Kidney tubule cell (primary cell): ENCODE measurements around the gene IRF2BP2.
"Not testable (repeated sequence)": the region's sequence is repeated elsewhere in the genome, so short reads cannot be mapped to it uniquely, and the experiment has no call there.

ENCODE experiments used
- DNase-seq: peaks from one replicate; pipeline ENCODE4 v3.0.0-alpha.2; 2018; ENCODE audit warnings: low spot score

The IRF2BP2 gene

GRCh38 chr1:234601301-234602017 lies 8.5 kb downstream of the IRF2BP2 start:
- DNase-seq = peak; percentile 35

- DNase-seq = peak; percentile 31
These were observed 9.3 kb downstream of the IRF2BP2 start for GRCh38 chr1:234600418-234601281.

- peak; percentile 83 for DNase-seq
These were observed 10.2 kb downstream of the IRF2BP2 start for GRCh38 chr1:234599617-234600417.

DNA sequence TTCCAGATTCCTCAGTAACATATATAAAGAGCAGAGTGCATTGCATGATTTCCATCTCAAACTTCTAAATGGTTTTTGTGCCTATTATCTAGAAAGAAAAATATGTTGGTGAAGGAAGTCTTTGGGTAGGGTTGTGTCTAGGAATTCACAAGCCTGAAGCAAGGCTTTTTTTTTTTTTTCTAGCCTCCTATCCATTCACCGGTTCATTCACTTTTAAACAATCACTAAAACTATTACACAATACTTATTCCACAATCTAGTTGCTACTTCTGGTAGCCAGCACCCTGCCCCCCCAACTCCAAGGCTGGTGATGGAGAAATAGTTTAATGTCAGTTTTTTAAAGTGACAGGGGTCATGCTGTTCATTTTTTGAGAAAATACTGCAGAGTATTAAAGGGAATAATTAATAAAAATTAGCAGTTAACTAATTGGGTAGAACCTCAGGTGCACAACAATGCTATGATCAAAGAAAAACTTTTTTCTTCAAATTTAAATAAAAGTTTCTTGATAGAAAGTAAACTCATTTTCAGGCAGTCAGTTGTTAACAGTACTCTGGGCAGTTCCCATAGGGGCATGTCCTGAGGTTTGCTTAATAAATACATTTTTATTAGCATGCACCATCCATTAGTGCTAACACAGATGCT lies 10.9 kb downstream of the IRF2BP2 start:
- DNase-seq = peak; percentile 16

- DNase-seq = peak; percentile 47
These were observed 12.1 kb downstream of the IRF2BP2 start for GRCh38 chr1:234597894-234598293.

DNA sequence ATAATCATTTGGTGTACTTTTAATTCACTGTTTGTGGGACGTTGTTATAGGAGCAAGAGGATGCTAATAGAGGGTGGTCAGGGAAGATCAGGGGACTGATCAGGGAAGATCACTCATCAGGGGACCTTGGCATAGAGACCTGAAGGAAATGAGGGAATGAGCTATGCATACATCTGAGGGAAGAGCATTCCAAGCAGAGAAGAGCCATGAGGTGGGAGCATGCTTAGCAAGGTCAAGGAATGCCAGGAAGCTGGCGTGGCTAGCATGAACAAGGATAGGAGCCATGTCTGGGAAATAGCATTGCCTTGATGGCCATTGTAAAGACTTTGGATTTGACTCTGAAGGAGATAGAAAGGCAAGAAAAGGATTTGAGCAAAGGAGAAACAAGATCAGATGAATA lies 14.1 kb downstream of the IRF2BP2 start:
- DNase-seq = no peak

DNA sequence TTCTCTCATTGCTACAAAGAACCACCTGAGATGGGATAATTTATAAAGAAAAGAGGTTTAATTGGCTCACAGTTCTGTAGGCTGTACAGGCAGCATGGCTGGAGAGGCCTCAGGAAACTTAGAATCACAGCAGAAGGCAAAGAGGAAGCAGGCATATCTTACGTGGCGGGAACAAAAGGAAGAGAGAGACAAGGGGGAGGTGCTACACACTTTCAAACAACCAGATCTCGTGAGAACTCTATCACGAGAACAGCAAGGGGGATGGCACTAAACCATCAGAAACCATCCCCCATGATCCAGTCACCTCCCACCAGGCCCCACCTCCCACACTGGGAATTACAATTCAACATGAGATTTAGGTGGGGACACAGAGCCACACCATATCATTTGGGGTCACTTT lies 15.4 kb downstream of the IRF2BP2 start:
- DNase-seq = not testable (repeated sequence)

DNA sequence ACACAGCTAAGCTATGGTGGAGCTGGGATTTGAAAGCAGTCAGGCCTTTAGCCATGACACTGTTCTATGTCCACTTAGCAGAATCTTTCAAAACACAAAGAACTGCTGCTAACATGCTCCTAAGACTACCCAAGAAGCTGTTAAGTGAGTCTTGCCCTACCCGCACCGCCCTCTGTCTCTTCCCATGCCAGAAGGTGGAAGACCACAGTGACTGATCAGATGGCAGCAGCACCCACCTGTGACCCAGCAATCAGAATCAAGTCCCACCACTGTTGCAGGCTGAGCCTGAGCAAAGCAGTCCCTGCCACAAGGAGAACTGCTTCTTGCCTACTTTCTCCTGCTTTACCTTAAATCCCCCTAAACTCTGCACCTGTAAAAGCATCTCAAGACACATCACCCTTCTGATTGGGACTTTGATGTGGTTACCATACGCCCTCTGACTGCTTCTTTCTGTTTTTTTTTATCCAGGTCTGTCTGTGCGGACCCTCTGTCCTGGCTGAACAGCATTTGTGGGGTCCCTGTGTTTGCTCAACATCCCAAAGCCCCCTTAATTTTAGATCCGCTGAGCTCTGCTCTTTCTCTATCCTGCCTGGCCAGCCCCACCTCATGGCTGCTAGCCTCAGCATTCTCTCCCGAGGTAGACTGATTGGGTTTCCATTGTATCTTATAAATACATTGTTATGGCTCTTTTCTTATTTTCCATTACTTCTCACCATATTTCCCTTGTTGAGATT lies 16.0 kb downstream of the IRF2BP2 start:
- no peak for DNase-seq

DNA sequence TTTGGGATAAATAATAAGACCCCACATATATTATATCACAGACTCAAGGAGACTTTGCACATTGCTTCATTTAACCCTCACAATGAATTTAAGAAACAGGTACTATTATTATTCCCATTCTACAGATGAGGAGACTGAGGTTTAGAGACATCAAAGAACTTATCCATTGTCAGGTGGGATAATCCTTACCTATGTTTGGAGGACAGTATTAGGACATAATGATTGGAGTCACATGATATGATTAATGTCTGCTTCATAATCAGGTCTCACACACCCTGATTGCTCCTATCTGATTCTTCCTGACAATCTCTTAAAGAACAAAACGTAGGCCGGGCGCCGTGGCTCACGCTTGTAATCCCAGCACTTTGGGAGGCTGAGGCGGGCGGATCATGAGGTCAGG lies 16.9 kb downstream of the IRF2BP2 start:
- DNase-seq = no peak

- DNase-seq = no peak
These were observed 17.7 kb downstream of the IRF2BP2 start for GRCh38 chr1:234592240-234592639.

GRCh38 chr1:234591131-234591530 lies 18.8 kb downstream of the IRF2BP2 start:
- DNase-seq = no peak

DNA sequence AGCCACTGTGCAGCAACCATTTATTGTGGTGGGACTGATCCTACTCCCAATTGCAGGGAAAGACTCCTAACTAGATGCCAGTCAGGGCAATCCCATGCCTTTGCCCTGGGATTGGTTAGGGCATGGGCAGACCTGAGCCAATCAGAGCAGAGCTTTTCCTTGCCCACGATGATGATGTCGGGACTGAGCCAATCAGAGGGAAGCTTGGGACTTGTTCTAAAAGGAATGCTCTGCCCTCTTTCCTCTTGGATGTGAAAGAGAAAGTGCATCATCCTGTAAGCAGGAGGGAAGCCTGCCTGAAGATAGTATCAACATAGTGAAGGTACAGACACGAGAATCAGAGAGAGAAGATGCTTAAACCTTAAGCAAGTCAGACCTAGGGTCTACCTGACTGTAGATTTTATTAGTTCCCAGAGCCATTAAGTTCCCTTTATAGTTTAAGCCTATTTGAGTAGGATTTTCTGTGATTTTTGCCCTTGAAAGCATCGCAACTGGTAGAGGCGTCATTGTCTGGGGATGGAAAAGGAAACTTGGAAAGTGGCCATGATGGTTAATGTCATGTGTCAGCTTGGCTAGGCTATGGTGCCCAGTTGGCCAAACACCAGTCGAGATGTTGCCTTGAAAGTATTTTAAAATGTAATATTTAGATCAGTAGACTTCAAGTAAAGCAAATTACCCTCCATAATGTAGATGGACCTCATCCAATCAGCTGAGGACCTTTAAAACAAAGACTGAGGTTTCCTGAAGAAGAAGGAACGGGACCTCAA lies 19.9 kb downstream of the IRF2BP2 start:
- DNase-seq = peak; percentile 36

DNA sequence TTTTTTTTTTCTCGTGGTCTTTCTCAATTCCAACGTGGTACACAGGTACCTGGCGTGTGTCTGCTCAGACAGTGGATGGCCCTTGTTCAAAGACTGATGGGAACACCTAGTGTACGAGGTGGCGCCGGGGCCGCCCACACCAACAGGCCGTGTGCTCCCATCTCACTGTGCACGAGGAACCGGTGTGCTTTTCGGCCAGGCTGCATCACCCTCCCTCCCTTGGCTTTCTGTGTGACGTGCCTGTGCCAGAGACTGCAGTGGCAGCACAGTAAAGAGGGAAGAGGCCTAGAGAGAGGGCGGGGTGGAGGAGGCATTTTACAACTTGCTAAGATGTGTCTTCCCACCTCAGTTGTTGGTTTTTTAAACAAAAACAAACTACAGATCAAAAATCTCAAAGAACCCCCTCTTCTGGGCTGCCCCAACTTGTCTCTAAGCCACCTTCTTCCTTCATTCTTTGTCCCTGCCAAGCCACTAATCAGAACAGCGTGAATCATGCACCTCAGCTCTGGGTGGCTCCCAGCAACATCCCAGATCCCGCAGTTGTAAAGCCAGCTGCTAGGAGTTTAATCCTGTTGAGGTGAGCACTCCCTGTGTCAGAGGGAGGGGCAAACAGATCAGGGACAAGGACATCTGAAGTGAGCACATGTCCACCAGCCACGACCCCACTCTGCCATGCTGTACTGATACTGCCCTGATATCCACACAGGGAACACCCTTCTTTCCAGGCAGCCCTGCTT lies 20.7 kb downstream of the IRF2BP2 start:
- no peak for DNase-seq

- DNase-seq = no peak
These were observed 21.6 kb downstream of the IRF2BP2 start for GRCh38 chr1:234588386-234588785.

GRCh38 chr1:234586892-234587485 lies 23.0 kb downstream of the IRF2BP2 start:
- DNase-seq = no peak

DNA sequence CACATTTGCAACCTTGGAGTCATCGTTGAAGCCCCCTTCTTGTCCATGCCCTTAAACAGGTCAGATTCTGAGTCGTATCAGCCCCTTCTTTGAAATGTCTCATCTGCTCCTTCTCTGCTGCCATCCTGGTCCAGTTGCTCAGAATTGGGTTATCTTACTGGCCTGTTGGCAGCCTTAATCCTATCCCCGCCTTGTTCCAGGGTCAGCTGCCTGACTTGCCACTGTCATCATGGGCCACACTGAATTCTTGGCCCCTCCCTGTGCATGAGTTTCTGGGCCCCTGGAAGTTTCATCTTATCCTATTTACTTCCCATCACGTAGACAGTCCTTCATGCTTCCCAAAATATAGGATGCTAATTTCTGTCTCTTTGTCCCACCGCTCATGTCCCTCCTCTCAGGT lies 23.7 kb downstream of the IRF2BP2 start:
- DNase-seq = no peak

DNA sequence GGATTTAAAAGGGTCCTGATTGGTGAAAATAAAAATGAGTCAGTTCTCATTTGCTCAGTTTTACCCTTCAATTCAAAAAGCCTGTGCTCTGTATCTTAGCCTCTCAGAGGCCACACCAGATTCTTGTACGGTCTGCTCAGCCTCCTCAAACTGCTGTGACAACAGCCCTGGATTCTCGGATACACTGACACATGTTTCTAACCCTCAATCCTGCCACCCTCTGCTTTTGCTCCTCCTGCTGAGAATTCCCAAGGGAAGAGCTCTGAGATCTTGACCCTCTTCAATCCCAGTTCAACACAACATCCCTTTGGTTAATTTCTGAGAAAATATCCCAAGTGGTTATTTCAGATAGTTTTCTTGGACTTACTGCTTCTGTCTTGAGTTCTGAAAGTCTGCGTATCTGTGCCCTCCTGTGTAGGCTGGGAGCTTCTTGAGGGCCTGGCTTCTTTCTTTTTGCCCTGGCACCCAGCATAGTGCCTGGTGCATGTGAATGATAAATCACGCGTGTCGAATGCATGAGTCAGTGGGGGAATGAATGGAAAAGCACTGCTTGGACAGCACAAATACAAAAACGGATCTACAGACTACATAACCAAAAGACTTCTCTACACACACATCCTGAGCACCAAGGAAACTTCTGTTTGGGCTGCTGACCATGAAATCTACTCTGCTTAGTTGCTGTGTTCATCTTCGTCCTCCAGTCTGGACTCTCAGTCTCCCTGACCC lies 24.5 kb downstream of the IRF2BP2 start:
- peak; percentile 25 for DNase-seq

DNA sequence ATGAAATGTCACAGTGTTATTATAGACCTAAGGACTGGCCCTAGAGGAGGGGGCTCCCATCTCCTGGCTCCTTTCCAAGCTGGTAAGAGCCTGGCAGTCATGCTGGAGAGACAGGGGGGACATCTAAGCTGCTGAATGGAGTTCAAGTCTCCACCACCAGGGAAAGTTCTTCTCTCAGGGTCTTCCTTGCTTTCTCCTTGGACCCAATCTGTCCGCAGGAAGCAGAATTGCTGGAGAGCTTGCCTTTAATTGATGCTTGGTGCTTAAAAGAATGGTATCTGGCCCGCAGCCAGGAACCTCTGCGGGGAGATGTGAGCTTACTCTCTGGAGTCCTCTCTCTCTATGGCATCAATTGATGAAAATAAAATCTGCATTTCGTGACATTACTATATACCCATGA lies 25.1 kb downstream of the IRF2BP2 start:
- no peak for DNase-seq

DNA sequence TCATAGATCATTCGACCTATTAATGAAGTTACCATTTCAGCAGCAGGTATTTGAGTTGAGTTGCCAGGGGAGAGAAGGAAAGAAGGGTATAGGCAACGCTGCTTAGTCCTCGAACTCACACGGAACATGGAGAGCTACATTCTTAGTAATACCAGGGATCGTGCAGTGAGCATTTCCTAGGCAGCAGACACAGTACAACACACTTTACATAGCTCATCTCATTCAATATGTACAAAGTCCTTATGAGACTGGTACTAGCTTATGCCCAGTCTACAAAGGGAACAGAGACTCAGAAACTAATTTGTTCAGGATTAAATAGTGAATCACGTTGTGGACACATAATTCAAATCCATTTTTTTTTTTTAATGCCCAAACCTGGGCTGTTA lies 25.6 kb downstream of the IRF2BP2 start:
- no peak for DNase-seq
